Stomach (tissue), 9 donors: ENCODE results near the gene LILRA1. TPM values are rescaled to one million over a fixed set of nuclear protein-coding genes. Genes with fewer than 3 reads are reported as not detected.
"Not testable (repeated sequence)": the region's sequence is repeated elsewhere in the genome, so short reads cannot be mapped to it uniquely, and the experiment has no call there.

ENCODE experiments used
- DNase-seq, 2 donors: peaks; one replicate each; pipeline versions ENCODE4 v3.0.0 to v3.0.0-alpha.2; 2013 to 2019
- H3K27ac ChIP-seq, 5 donors: fragments of 200-600 bp in 4 of 5; sonication (generic) in 4 of 5; one replicate each; pipeline ENCODE4 v1.5.1; 2013 to 2019; ENCODE audit warnings: mild to moderate bottlenecking in 1 of 5, moderate library complexity in 1 of 5
- H3K27me3 ChIP-seq, 3 donors: fragments of 200-600 bp; sonication (generic); one replicate each; pipeline ENCODE4 v1.5.1; 2017 to 2019; ENCODE audit warnings: mixed run types in 1 of 3
- H3K36me3 ChIP-seq, 4 donors: fragments of 200-600 bp; sonication (generic); 1 replicate in 3 of 4; 2 replicates in 1 of 4; pipeline ENCODE4 v1.5.1; 2016 to 2019
- H3K4me1 ChIP-seq, 4 donors: fragments of 200-600 bp; sonication (generic); one replicate each; pipeline ENCODE4 v1.5.1; 2016 to 2019
- H3K4me3 ChIP-seq, 4 donors: fragments of 200-600 bp; sonication (generic) in 3 of 4; one replicate each; pipeline ENCODE4 v1.5.1; 2016 to 2019; ENCODE audit warnings: mild to moderate bottlenecking in 1 of 4
- H3K9me3 ChIP-seq, 4 donors: fragments of 200-600 bp; sonication (generic); one replicate each; pipeline ENCODE4 v1.5.1; 2016 to 2019
- EP300 ChIP-seq: sonication (generic); formaldehyde crosslinking; IDR thresholded peaks from one replicate; pipeline ENCODE4 v1.6.1; 2017; ENCODE audit warnings: antibody characterized with exemption
- POLR2A ChIP-seq, 4 donors: fragments of 450-650 bp; IDR thresholded peaks; one replicate each; pipeline ENCODE4 v1.6.1; 2016; ENCODE audit warnings: antibody characterized with exemption in 4 of 4, control low read depth in 2 of 4, mild to moderate bottlenecking in 1 of 4, moderate library complexity in 1 of 4
- POLR2AphosphoS5 ChIP-seq, 3 donors: sonication (generic); formaldehyde crosslinking; IDR thresholded peaks; one replicate each; pipeline ENCODE4 v1.6.1; 2016; ENCODE audit warnings: antibody characterized with exemption in 3 of 3
- WGBS, 5 donors: extraction: QIAGEN DNeasy Blood & Tissue Kit in 3 of 5; methylation state at CpG; one replicate each; pipeline versions ENCODE4 v1.1.5 to v1.1.7; 2013 to 2018; 5-methylcytosine and 5-hydroxymethylcytosine counted together
- intact Hi-C: fragments of 100-400 bp; cut with DNase I; formaldehyde crosslinking; loops from one replicate; pipeline ENCODE4 v1.15.1; 2023; ENCODE audit warnings: low total_unique reads
- polyA plus RNA-seq, 3 donors: library from polyadenylated mRNA; stranded (reverse); fragments of 200-250 nt; gene quantifications; one replicate each; pipeline ENCODE4 v1.2.3, GENCODE V29; 2013
- total RNA-seq, 5 donors: library from RNA; depleted of rRNA; stranded (reverse); fragments of >200 nt; gene quantifications; one replicate each; pipeline versions ENCODE4 v1.1.0 to v1.2.3, GENCODE V29; 2014 to 2016
- TF ChIP-seq, protein P1 (sequence below), 7 experiments: fragments of 450-650 bp in 4 of 7; fragments of 200-600 bp in 3 of 7; sonication (generic) in 3 of 7; IDR thresholded peaks; one replicate each; pipeline ENCODE4 v1.5.1; 2016 to 2019; ENCODE audit warnings: antibody characterized with exemption in 7 of 7, control low read depth in 2 of 7, mild to moderate bottlenecking in 1 of 7
- donor health status: healthy with polysubstance abuse.
- donor health status: Bipolar disorder and iron deficiency.
- donor health status: healthy.

The LILRA1 gene
- total and polyA plus RNA-seq, 8 donors: 0.25 to 0.62 (median 0.31) TPM; not detected in 5

DNA sequence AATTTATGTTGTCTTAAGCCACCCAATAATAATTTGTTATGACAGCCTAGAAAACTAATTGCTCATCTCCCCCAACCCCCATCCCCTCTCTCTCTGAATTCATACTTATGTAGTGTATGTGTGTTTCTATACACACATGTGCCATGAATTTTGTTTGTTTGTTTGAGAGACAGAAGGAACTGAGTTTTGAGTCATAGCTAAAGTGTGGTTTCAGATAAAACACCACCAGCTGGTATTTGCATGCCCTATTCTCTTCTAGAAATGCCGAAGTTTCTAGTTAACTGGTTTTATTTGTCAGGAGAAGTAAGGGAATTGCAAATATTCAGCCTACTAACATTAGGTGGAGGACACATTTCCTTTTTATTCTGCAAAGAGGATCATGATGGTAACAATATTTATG is 37.2 kb upstream of the LILRA1 start:
- no peak overlapping the region for H3K27ac ChIP-seq
- no peaks in the 10 kb centered on the region for H3K9me3 ChIP-seq
- no peak overlapping the region for H3K4me3 ChIP-seq
- H3K4me1 ChIP-seq: no peaks in the 10 kb centered on the region
- peaks cover 0 to 30% (median 0%) of the 10 kb centered on the region in 3 donors for H3K27me3 ChIP-seq
- DNase-seq: no peak
- H3K36me3 ChIP-seq: no peaks in the 10 kb centered on the region
- intact Hi-C loops: no loop called here
- WGBS, 5 donors: 60 to 81% (median 75%) methylated on average over 1 of the region's 1 CpG
- no peak for TF ChIP-seq POLR2A (IDR thresholded peaks at IDR 0.05)
- TF ChIP-seq EP300: no peak
- TF ChIP-seq POLR2AphosphoS5 (IDR thresholded peaks at IDR 0.05): no peak
- TF ChIP-seq, protein P1, sequence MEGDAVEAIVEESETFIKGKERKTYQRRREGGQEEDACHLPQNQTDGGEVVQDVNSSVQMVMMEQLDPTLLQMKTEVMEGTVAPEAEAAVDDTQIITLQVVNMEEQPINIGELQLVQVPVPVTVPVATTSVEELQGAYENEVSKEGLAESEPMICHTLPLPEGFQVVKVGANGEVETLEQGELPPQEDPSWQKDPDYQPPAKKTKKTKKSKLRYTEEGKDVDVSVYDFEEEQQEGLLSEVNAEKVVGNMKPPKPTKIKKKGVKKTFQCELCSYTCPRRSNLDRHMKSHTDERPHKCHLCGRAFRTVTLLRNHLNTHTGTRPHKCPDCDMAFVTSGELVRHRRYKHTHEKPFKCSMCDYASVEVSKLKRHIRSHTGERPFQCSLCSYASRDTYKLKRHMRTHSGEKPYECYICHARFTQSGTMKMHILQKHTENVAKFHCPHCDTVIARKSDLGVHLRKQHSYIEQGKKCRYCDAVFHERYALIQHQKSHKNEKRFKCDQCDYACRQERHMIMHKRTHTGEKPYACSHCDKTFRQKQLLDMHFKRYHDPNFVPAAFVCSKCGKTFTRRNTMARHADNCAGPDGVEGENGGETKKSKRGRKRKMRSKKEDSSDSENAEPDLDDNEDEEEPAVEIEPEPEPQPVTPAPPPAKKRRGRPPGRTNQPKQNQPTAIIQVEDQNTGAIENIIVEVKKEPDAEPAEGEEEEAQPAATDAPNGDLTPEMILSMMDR (IDR thresholded peaks at IDR 0.05): no peak

DNA sequence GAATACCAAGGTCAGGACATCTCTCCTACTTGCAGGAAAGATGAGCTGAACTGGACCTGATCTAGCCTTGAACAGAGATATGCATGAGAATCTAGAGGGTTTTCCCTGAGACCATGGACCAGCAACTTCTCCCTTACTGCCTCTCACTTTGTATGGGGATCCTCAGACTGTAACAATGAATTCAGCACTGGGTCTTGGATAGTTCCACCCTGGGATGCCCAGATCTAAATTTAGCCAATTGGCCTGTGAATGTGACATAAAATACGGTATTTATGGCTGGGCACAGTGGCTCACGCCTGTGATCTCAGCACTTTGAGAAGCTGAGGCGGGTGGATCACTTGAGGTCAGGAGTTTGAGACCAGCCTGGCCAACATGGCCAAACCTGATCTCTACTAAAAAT is 35.1 kb upstream of the LILRA1 start:
- WGBS, 5 donors: 46 to 77% (median 68%) methylated on average over 3 of the region's 3 CpGs
- intact Hi-C loops: no loop called here
- no peak for DNase-seq
- H3K36me3 ChIP-seq: no peaks in the 10 kb centered on the region
- peaks cover 0 to 39% (median 0%) of the 10 kb centered on the region in 3 donors for H3K27me3 ChIP-seq
- TF ChIP-seq POLR2A (IDR thresholded peaks at IDR 0.05): no peak
- no peak for TF ChIP-seq POLR2AphosphoS5 (IDR thresholded peaks at IDR 0.05)
- TF ChIP-seq EP300: no peak
- TF ChIP-seq, protein P1 (IDR thresholded peaks at IDR 0.05): no peak
- no peaks in the 10 kb centered on the region for H3K4me1 ChIP-seq
- no peak overlapping the region for H3K27ac ChIP-seq
- H3K4me3 ChIP-seq: no peak overlapping the region
- H3K9me3 ChIP-seq: no peaks in the 10 kb centered on the region

DNA sequence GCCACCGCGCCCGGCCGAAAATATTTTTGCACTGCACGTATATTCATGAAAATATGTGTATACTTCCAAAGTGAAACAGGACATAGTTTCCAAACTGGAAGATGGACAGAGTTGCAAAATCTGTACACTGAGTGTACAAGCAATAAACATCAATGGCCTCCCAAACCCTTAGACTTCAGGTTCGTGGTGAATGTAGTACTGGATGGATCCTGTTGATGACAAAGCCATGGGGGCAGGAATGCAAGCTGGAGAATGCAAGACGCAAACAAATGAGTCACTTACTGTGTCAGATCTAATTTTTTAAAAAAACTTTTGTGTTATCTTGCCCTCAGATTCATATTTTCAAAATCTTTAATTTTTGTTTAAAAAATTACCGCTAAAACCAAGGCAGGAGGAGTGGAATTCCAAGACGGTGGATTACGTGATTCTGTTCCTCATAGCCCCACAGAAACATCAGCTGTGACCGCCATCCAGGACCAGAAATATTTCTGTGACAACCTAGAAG is 32.5 kb upstream of the LILRA1 start:
- TF ChIP-seq POLR2AphosphoS5 (IDR thresholded peaks at IDR 0.05): no peak
- Histone ChIP-seq H3K4me3 (no peak overlapping the region), H3K9me3 (no peaks in the 10 kb centered on the region), H3K27ac (no peak overlapping the region), H3K27me3 (peaks cover 0 to 27% (median 0%) of the 10 kb centered on the region in 3 donors), H3K36me3 (no peaks in the 10 kb centered on the region), H3K4me1 (no peaks in the 10 kb centered on the region)
- intact Hi-C loops: no loop called here
- no peak for DNase-seq
- 88 to 91% (median 89%) methylated on average over 11 of the region's 11 CpGs for WGBS, 5 donors

DNA sequence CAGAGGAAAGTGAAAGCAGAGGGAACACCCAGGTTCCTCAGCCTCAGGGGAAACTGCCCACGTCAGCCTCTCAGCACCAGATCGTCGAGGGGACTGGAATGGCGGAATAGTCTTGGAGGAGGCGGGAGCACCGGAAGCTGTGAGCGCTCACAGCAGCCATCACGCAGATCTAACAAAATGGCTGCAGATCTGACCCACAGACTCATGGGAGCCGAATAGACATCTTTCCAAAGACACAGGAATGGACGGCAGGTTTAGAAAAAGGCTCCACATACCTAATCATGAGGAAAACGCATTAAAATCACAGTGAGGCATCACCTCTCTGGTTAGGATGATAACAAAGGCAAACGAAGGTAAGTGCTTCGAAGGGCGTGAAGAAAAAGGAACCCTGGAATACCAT is 31.6 kb upstream of the LILRA1 start:
- Histone ChIP-seq H3K27ac (no peak overlapping the region), H3K27me3 (peaks cover 0 to 32% (median 0%) of the 10 kb centered on the region in 3 donors), H3K36me3 (no peaks in the 10 kb centered on the region), H3K4me3 (no peak overlapping the region), H3K4me1 (no peaks in the 10 kb centered on the region), H3K9me3 (no peaks in the 10 kb centered on the region)
- TF ChIP-seq, protein P1 (IDR thresholded peaks at IDR 0.05): no peak
- TF ChIP-seq POLR2A (IDR thresholded peaks at IDR 0.05) (no peak), POLR2AphosphoS5 (IDR thresholded peaks at IDR 0.05) (no peak), EP300 (no peak)
- DNase-seq: no peak
- WGBS, 5 donors: 79 to 86% (median 82%) methylated on average over 14 of the region's 14 CpGs
- intact Hi-C loops: no loop called here

DNA sequence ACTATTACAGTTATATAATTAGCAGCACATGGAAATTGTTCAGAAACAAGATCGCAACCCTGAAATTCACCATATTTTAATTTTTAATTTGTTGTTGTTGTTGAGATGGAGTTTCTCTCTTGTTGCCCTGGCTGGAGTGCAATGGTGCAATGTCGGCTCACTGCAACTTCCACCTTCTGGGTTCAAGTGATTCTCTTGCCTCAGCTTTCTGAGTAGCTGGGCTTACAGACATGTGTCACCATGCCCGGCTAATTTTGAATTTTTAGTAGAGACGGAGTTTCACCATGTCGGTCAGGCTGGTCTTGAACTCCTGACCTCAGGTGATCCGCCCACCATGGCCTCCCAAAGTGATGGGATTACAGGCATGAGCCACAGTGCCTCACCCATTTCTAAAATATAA is 30.2 kb upstream of the LILRA1 start:
- H3K27ac ChIP-seq, DNase-seq, H3K36me3 ChIP-seq, H3K4me1 ChIP-seq, H3K9me3 ChIP-seq, intact Hi-C loops, H3K4me3 ChIP-seq: not testable (repeated sequence)
- H3K27me3 ChIP-seq: peaks cover 0 to 26% (median 0%) of the 10 kb centered on the region in 3 donors
- WGBS, 5 donors: 82 to 94% (median 88%) methylated on average over 6 of the region's 6 CpGs
